ENCODE results near the gene SOCS6. TPM values are rescaled to one million over a fixed set of nuclear protein-coding genes. Genes with fewer than 3 reads are reported as not detected.
A peak's percentile ranks its signal among the peaks of the same experiment; 100 is the strongest.

The SOCS6 gene
- total RNA-seq, 1 donor from 2014 or later: 30.2 TPM

DNA sequence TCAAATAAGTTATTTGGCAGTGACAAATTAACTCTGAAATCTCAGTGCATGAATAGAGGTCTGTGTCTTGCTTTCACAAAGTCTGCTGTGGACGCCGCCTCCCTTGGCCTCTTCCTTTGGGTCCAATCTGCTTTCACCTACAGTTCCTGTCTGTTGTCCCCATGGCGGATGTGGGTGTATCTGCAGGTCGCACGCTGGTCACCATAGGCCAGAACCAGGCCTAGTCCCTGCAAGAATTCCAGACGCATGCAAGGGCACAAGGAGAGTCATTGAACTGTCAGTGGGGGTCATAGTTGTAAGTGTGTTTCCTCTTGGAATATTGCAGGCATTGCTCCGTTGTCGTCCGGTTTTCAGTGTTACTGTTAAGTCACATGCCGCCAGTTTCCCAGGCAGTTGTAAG, 7.4 kb downstream of the SOCS6 start:
- Mint-ChIP-seq H3K27ac (peak overlapping the region; percentile 13), H3K9me3 (no peaks in the 10 kb centered on the region), H3K36me3 (peaks cover 19% of the 10 kb centered on the region), H3K4me1 (ENCODE audit: unreplicated experiment) (peaks cover 51% of the 10 kb centered on the region), H3K27me3 (no peaks in the 10 kb centered on the region), H3K4me3 (peak overlapping the region; percentile 63)
- DNase-seq (ENCODE audit: extremely low spot score, unreplicated experiment): no peak
- TF ChIP-seq, protein P1, sequence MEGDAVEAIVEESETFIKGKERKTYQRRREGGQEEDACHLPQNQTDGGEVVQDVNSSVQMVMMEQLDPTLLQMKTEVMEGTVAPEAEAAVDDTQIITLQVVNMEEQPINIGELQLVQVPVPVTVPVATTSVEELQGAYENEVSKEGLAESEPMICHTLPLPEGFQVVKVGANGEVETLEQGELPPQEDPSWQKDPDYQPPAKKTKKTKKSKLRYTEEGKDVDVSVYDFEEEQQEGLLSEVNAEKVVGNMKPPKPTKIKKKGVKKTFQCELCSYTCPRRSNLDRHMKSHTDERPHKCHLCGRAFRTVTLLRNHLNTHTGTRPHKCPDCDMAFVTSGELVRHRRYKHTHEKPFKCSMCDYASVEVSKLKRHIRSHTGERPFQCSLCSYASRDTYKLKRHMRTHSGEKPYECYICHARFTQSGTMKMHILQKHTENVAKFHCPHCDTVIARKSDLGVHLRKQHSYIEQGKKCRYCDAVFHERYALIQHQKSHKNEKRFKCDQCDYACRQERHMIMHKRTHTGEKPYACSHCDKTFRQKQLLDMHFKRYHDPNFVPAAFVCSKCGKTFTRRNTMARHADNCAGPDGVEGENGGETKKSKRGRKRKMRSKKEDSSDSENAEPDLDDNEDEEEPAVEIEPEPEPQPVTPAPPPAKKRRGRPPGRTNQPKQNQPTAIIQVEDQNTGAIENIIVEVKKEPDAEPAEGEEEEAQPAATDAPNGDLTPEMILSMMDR (conservative IDR thresholded peaks at IDR 0.05): no peak

DNA sequence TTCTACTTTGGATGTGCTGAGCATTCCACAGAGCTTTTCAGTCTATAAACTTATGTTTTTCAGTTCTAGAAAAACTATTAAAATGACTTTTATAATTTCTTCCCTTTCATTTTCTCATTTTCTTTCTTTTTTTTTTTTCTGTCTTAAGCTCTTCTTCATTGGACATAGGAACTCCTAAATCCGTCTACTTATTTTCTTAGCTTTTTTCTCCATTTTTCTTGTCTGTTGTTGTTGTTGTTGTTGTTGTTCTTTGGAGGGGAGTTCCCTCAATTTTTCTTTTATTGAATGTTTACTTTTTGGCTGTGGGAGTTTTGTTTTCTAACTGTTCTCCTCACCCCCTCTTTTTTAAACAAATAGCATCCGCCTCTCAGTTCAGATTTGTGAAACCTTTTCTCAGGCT, 7.9 kb downstream of the SOCS6 start:
- H3K36me3 Mint-ChIP-seq: peaks cover 15% of the 10 kb centered on the region
- no peaks in the 10 kb centered on the region for H3K27me3 Mint-ChIP-seq
- peaks cover 48% of the 10 kb centered on the region for H3K4me1 Mint-ChIP-seq (ENCODE audit: unreplicated experiment)
- H3K27ac Mint-ChIP-seq: no peak overlapping the region
- no peak for DNase-seq (ENCODE audit: extremely low spot score, unreplicated experiment)
- TF ChIP-seq, protein P1 (conservative IDR thresholded peaks at IDR 0.05): no peak
- no peaks in the 10 kb centered on the region for H3K9me3 Mint-ChIP-seq
- no peak overlapping the region for H3K4me3 Mint-ChIP-seq

DNA sequence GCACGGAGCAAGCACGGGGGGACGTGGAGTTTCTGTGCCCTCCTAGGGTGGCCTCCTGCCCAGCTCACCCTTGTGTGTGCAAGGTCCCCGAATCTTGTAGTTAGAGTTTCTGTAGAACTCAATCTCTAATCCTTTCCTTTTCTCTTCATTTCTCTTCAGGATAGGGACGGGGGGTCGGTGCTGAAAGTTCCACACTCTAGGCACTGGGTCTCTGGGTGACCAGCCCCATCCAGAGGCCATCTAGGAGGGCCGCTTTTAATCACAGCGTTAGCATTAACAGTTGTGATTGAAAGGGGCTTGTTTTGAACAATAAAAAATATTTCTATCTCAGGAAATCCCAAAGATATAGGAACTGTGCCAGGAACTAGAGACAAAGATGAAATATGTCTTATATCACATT, 10.5 kb downstream of the SOCS6 start:
- Mint-ChIP-seq H3K27ac (peak overlapping the region; percentile 13), H3K36me3 (peaks cover 14% of the 10 kb centered on the region), H3K9me3 (peaks cover 6% of the 10 kb centered on the region), H3K4me3 (no peak overlapping the region), H3K4me1 (ENCODE audit: unreplicated experiment) (peaks cover 34% of the 10 kb centered on the region), H3K27me3 (no peaks in the 10 kb centered on the region)
- no peak for DNase-seq (ENCODE audit: extremely low spot score, unreplicated experiment)
- TF ChIP-seq, protein P1 (conservative IDR thresholded peaks at IDR 0.05): no peak

DNA sequence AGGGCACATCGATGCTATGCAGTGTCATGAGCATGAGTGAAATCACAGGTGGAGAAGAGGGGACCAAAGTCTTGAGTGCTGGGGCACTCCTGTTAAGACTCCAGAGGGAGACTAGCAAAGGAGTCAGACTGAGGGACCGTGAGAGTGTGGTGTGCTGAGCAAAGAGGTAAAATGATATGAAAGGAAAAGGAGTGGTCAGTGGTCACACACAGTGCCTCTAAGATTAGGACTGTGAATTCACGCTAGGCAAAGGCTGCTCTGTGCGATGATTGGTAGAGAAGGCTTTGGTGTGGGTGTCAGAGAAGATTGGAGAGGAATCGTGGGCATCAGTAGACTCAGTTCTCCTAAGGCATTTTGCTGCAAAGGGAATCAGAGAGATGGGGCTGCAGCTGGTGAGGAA, 12.8 kb downstream of the SOCS6 start:
- no peak overlapping the region for H3K4me3 Mint-ChIP-seq
- peaks cover 12% of the 10 kb centered on the region for H3K4me1 Mint-ChIP-seq (ENCODE audit: unreplicated experiment)
- DNase-seq (ENCODE audit: extremely low spot score, unreplicated experiment): no peak
- H3K27me3 Mint-ChIP-seq: no peaks in the 10 kb centered on the region
- no peak overlapping the region for H3K27ac Mint-ChIP-seq
- TF ChIP-seq, protein P1 (conservative IDR thresholded peaks at IDR 0.05): no peak
- H3K36me3 Mint-ChIP-seq: peaks cover 14% of the 10 kb centered on the region
- H3K9me3 Mint-ChIP-seq: peaks cover 6% of the 10 kb centered on the region

DNA sequence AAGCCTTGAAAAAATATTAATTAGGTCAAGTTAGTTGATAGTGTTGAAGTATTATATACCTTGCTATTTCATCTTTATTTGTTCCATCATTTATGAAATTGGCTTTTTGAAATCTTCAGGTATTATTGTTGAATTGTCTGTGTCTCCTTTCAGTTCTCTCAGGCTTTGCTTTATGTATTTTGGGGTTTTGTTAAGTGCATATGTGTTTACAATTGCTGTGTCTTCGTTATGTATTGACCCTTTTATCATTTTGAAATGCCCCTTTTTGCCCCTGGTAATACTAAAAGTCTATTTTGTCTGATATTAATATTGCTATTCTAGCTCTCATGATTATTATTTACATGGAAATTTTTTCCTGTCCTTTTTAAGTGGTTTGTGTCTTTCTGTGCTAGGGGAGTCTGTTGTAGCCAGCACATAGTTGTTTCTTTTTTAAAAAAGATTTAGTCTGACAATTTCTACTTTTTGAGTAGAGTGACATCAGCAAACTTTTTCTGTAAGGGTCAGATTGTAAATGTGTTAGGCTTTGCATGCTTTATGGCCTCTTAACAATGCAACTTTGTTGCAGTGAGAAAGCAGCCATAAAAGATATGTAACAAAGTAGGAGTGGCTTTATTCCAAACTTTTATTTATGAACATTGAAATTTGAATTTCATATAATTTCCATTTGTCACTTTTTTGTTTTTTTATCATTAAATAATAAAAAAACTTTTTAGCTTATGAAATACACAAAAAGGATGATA, 19.9 kb downstream of the SOCS6 start:
- H3K9me3 Mint-ChIP-seq: peaks cover 5% of the 10 kb centered on the region
- no peak overlapping the region for H3K4me3 Mint-ChIP-seq
- TF ChIP-seq, protein P1 (conservative IDR thresholded peaks at IDR 0.05): no peak
- H3K4me1 Mint-ChIP-seq (ENCODE audit: unreplicated experiment): peaks cover 14% of the 10 kb centered on the region
- DNase-seq (ENCODE audit: extremely low spot score, unreplicated experiment): no peak
- no peak overlapping the region for H3K27ac Mint-ChIP-seq
- H3K27me3 Mint-ChIP-seq: no peaks in the 10 kb centered on the region
- H3K36me3 Mint-ChIP-seq: peaks cover 5% of the 10 kb centered on the region
